ENCODE measurements around the gene TH. TPM values are rescaled to one million over a fixed set of nuclear protein-coding genes. Genes with fewer than 3 reads are reported as not detected.

The TH gene
- polyA plus RNA-seq, 3 donors: not detected

- no peak for DNase-seq
- 97% methylated on average over 18 of the region's 21 CpGs for WGBS (ENCODE audit: insufficient coverage)
- H3K4me2 ChIP-seq (replicated peaks; ENCODE audit: extremely low read depth, low read length, poor library complexity, severe bottlenecking): no peak overlapping the region
- no peak overlapping the region for H2AFZ ChIP-seq (ENCODE audit: insufficient read depth, low read depth, low read length, poor library complexity, severe bottlenecking)
- peaks cover 3 to 12% (median 8%) of the 10 kb centered on the region in 7 donors for H3K9me3 Mint-ChIP-seq
- H3K27ac Mint-ChIP-seq: no peak overlapping the region
- no peaks in the 10 kb centered on the region for H4K20me1 ChIP-seq (ENCODE audit: insufficient read depth, low read length)
- H3K27me3 ChIP-seq (ENCODE audit: control insufficient read depth in 2 of 2, insufficient read depth in 2 of 2, low read length in 2 of 2): no peaks in the 10 kb centered on the region
- H3K4me3 ChIP-seq (replicated peaks in 1 of 3; ENCODE audit: low read depth in 2 of 3, low read length in 3 of 3): no peak overlapping the region
- H3K79me2 ChIP-seq (ENCODE audit: insufficient read depth, low read length): no peaks in the 10 kb centered on the region
- no peaks in the 10 kb centered on the region for H3K36me3 ChIP-seq (replicated peaks in 1 of 2; ENCODE audit: control insufficient read depth in 1 of 2, insufficient read depth in 2 of 2, low read length in 2 of 2)
- H3K36me3 Mint-ChIP-seq: no peaks in the 10 kb centered on the region
- H3K9me3 ChIP-seq (replicated peaks in 1 of 2; ENCODE audit: control insufficient read depth in 1 of 2, insufficient read depth in 1 of 2, low read length in 2 of 2): peaks cover 4 to 7% of the 10 kb centered on the region in 2 donors
- no peak overlapping the region for H3K9ac ChIP-seq (ENCODE audit: insufficient read depth, low read length, poor library complexity, severe bottlenecking)
- H3K4me3 Mint-ChIP-seq: no peak overlapping the region
- H3K27me3 Mint-ChIP-seq (ENCODE audit: low read depth in 3 of 3): peaks cover 4 to 10% (median 8%) of the 10 kb centered on the region in 3 donors
- H3K4me1 Mint-ChIP-seq: no peaks in the 10 kb centered on the region
- TF ChIP-seq, protein P1, sequence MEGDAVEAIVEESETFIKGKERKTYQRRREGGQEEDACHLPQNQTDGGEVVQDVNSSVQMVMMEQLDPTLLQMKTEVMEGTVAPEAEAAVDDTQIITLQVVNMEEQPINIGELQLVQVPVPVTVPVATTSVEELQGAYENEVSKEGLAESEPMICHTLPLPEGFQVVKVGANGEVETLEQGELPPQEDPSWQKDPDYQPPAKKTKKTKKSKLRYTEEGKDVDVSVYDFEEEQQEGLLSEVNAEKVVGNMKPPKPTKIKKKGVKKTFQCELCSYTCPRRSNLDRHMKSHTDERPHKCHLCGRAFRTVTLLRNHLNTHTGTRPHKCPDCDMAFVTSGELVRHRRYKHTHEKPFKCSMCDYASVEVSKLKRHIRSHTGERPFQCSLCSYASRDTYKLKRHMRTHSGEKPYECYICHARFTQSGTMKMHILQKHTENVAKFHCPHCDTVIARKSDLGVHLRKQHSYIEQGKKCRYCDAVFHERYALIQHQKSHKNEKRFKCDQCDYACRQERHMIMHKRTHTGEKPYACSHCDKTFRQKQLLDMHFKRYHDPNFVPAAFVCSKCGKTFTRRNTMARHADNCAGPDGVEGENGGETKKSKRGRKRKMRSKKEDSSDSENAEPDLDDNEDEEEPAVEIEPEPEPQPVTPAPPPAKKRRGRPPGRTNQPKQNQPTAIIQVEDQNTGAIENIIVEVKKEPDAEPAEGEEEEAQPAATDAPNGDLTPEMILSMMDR (IDR thresholded peaks at IDR 0.05): no peak
- H3K4me1 ChIP-seq (ENCODE audit: control insufficient read depth in 1 of 2, insufficient read depth in 2 of 2, low read length in 2 of 2): no peaks in the 10 kb centered on the region
- intact Hi-C loops (cut with micrococcal nuclease): no loop called here
- H3K27ac ChIP-seq (ENCODE audit: low read depth in 1 of 2, low read length in 2 of 2): no peak overlapping the region
Measured at GRCh38 chr11:2204361-2205213, 33.0 kb upstream of the TH start.

- DNase-seq: no peak
- H3K27me3 Mint-ChIP-seq (ENCODE audit: low read depth in 3 of 3): peaks cover 4 to 10% (median 10%) of the 10 kb centered on the region in 3 donors
- H2AFZ ChIP-seq (ENCODE audit: insufficient read depth, low read depth, low read length, poor library complexity, severe bottlenecking): no peak overlapping the region
Measured at GRCh38 chr11:2203440-2204259, 32.0 kb upstream of the TH start.

More at GRCh38 chr11:2203440-2204259, 32.0 kb upstream of the TH start:
- Mint-ChIP-seq H3K27ac (no peak overlapping the region), H3K4me3 (no peak overlapping the region), H3K4me1 (no peaks in the 10 kb centered on the region), H3K9me3 (peaks cover 3 to 12% (median 8%) of the 10 kb centered on the region in 7 donors), H3K36me3 (no peaks in the 10 kb centered on the region)
- no peaks in the 10 kb centered on the region for H3K79me2 ChIP-seq (ENCODE audit: insufficient read depth, low read length)
- no peaks in the 10 kb centered on the region for H4K20me1 ChIP-seq (ENCODE audit: insufficient read depth, low read length)
- intact Hi-C loops (cut with micrococcal nuclease): no loop called here
- H3K36me3 ChIP-seq (replicated peaks in 1 of 2; ENCODE audit: control insufficient read depth in 1 of 2, insufficient read depth in 2 of 2, low read length in 2 of 2): no peaks in the 10 kb centered on the region
- 98% methylated on average over 18 of the region's 23 CpGs for WGBS (ENCODE audit: insufficient coverage)
- H3K27ac ChIP-seq (ENCODE audit: low read depth in 1 of 2, low read length in 2 of 2): no peak overlapping the region
- H3K27me3 ChIP-seq (ENCODE audit: control insufficient read depth in 2 of 2, insufficient read depth in 2 of 2, low read length in 2 of 2): no peaks in the 10 kb centered on the region
- H3K9ac ChIP-seq (ENCODE audit: insufficient read depth, low read length, poor library complexity, severe bottlenecking): no peak overlapping the region
- H3K9me3 ChIP-seq (replicated peaks in 1 of 2; ENCODE audit: control insufficient read depth in 1 of 2, insufficient read depth in 1 of 2, low read length in 2 of 2): peaks cover 4 to 7% of the 10 kb centered on the region in 2 donors
- TF ChIP-seq, protein P1 (IDR thresholded peaks at IDR 0.05): no peak
- no peaks in the 10 kb centered on the region for H3K4me1 ChIP-seq (ENCODE audit: control insufficient read depth in 1 of 2, insufficient read depth in 2 of 2, low read length in 2 of 2)
- H3K4me2 ChIP-seq (replicated peaks; ENCODE audit: extremely low read depth, low read length, poor library complexity, severe bottlenecking): no peak overlapping the region
- H3K4me3 ChIP-seq (replicated peaks in 1 of 3; ENCODE audit: low read depth in 2 of 3, low read length in 3 of 3): no peak overlapping the region
